DOHH2 (cell line): Measurements from ENCODE around the gene CDH4.

ENCODE experiments used
- EZH2phosphoT487 ChIP-seq: fragments of 200-600 bp; sonication (generic); IDR thresholded peaks from 2 replicates; pipeline ENCODE4 v1.6.1; 2017; ENCODE audit warnings: borderline replicate concordance, mild to moderate bottlenecking, antibody characterized with exemption, low read length, moderate library complexity, mixed read lengths
- TF ChIP-seq, protein P1 (sequence below): fragments of 200-600 bp; sonication (generic); IDR thresholded peaks from one replicate; pipeline ENCODE4 v1.5.1; 2014; ENCODE audit warnings: antibody characterized with exemption, mild to moderate bottlenecking, low read depth, low read length; ENCODE audit not compliant: poor library complexity, severe bottlenecking

DNA sequence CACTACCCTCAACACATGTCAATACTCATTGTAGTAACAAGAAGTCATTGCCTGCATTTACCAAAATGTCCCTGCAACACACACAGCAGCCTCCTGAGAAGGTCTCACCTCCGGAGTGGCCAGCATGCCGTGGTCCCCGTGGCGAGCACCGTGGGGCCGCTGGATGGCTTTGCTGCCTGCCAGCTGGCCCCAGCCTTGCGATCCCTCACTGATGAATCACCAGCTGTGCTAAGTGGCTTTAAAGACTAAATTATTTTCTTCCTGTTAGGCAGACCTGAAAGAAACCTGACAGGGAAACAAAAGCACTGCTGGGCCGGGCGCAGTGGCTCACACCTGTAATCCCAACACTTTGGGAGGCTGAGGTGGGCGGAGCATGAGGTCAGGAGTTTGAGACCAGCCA lies 306.7 kb downstream of the CDH4 start:
- TF ChIP-seq, protein P1, sequence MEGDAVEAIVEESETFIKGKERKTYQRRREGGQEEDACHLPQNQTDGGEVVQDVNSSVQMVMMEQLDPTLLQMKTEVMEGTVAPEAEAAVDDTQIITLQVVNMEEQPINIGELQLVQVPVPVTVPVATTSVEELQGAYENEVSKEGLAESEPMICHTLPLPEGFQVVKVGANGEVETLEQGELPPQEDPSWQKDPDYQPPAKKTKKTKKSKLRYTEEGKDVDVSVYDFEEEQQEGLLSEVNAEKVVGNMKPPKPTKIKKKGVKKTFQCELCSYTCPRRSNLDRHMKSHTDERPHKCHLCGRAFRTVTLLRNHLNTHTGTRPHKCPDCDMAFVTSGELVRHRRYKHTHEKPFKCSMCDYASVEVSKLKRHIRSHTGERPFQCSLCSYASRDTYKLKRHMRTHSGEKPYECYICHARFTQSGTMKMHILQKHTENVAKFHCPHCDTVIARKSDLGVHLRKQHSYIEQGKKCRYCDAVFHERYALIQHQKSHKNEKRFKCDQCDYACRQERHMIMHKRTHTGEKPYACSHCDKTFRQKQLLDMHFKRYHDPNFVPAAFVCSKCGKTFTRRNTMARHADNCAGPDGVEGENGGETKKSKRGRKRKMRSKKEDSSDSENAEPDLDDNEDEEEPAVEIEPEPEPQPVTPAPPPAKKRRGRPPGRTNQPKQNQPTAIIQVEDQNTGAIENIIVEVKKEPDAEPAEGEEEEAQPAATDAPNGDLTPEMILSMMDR, result no peak
- TF ChIP-seq EZH2phosphoT487, result no peak
